Measurements from ENCODE around the gene USP34. TPM values are rescaled to one million over a fixed set of nuclear protein-coding genes. Genes with fewer than 3 reads are reported as not detected.
A peak's percentile ranks its signal among the peaks of the same experiment; 100 is the strongest.

USP34 gene
- total and polyA plus RNA-seq, 9 of the 15 experiments (the other 6 are each of a cell fraction or from before 2014, with no cell fraction given), result 19.8 to 108 (median 67.8) TPM

GRCh38 chr2:61470965-61471904 is at the start of gene USP34 (continued):
- TF ChIP-seq ZNF407 (IDR thresholded peaks at IDR 0.05; ENCODE audit: low read depth) (peak; percentile 73), KDM4B (IDR thresholded peaks at IDR 0.05; ENCODE audit: borderline replicate concordance in 2 of 2, low read depth in 1 of 2) (peak in 1 of 2 experiments; percentile 80; a peak in 2 of 4 replicates), NELFE (IDR thresholded peaks at IDR 0.05; ENCODE audit: insufficient read depth, insufficient read length) (no peak), HDAC1 (IDR thresholded peaks at IDR 0.05) (peak; percentile 11 to 56; a peak in 2 of 4 replicates), MCM5 (IDR thresholded peaks at IDR 0.05; ENCODE audit: low read depth) (no peak), MGA (IDR thresholded peaks at IDR 0.05) (no peak)

Measured in K562 (cell line).